Fibroblast of skin of abdomen (primary cell): ENCODE results near the gene GALNT13. TPM values are rescaled to one million over a fixed set of nuclear protein-coding genes. Genes with fewer than 3 reads are reported as not detected.

ENCODE experiments used
- DNase-seq: peaks from one replicate; pipeline ENCODE4 v3.0.0-alpha.2; 2013
- polyA plus RNA-seq, 2 experiments: library from polyadenylated mRNA; unstranded; fragments of 120-200 nt; gene quantifications; one replicate each; pipeline ENCODE4 v1.2.1, GENCODE V29; 2013; ENCODE audit not compliant: insufficient read length in 2 of 2

The GALNT13 gene
- 0.63 TPM for polyA plus RNA-seq (2013, experiment 1 of 2; ENCODE audit: insufficient read length)
- polyA plus RNA-seq (2013, experiment 2 of 2; ENCODE audit: insufficient read length) = 0.63 TPM

DNA sequence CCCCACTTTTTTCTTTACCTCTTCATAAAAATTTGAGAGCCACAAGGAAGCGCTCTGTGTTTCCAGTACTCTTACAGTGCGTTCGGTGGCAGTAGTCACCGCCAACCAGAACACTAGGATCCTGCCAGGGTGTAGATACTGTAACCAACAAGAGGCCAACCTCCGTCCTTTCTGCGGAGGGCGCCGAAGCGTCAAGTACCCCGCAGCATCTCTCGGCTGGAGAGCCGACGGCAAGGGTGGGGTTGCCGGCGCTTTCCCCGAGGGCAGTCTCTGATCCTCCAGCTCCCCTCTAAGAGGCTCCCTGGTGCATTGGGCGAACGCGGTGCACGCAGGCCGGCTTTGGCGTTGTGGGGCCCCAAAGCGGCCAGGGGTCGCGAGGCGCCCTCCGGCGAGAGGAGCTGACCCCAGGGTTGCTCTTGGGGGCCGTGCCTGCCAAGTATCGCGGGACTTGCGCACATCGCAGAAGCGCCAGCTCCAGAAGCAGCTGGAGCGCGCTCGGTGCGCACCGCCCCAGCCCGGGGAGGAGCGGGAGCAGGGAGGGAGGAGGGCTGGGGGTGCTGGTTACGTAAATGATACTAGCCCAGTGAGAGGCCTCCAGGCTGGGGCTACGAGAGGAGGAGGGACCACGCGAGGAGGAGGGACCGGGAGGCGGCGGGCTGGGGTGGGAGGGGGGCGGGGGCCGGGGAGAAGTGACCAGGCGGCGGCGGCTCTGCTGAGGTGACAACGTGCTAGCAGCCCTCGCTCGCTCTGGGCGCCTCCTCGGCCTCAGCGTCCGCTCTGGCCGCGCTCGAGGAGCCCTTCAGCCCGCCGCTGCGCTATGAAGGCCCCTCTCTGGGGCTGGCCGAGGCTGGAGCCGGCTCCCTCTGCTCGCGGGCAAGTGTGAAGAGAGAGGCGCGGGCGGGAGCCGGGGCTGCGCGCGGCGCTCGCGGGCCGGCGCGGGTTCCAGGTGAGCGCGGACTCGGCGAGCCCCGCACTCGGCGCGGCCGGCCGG lies at the start of gene GALNT13:
Gene GALNT13, plus strand, starts transcription at position 692 of the 991 bp plus-strand sequence.
- peak; percentile 53 for DNase-seq

DNA sequence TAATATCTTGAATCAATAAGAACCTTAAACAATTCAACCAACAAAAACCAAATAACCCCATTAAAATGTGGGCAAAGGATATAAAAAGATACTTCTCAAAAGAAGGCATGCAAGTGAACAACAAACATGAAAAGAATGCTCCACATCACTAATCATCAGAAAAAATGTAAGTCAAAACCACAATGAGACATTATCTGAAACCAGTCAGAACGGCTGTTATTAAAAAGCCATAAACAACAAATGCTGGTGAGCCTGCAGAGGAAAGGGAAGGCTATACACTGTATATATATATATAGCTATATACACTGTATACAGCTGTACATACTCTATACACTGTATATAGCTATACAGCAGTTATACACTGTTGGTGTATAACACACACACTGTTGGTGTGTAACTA lies 47.8 kb upstream of the GALNT13 start:
- no peak for DNase-seq

DNA sequence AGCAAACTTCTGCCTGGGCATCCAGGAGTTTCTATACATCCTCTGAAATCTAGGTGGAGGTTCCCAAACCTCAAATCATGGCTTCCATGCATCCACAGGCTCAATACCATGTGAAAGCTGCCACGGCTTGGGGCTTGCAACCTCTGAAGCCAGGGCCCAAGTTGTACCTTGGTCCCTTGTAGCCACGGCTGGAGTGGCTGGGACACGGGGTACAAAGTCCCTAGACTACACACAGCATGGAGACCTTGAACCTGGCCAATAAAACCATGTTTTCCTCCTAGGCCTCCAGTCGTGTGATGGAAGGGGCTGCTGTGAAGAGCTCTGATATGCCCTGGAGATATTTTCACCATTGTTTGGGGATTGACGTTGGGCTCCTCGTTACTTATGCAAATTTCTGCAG lies 43.4 kb upstream of the GALNT13 start:
- DNase-seq = no peak

DNA sequence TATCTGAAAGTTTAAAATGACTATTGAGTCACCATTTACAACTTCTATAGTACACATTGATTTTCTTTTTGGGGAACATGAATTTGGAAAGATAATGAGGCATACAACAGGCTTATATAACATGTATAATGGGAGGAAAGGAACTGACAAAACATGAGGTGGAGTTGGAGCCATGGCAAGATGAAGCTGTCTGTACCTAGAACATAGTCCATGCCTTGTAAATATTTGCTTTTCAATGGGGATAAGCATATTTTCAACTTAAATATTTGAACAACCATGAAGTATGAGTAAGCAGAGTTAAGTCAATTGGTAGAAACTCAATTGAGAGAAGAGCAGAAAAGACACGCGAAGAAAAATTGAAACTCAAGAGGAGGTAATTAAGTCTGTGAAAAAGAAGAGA lies 37.1 kb upstream of the GALNT13 start:
- DNase-seq = no peak

- no peak for DNase-seq
Observed at GRCh38 chr2:153858250-153858649, 13.5 kb upstream of the GALNT13 start.

DNA sequence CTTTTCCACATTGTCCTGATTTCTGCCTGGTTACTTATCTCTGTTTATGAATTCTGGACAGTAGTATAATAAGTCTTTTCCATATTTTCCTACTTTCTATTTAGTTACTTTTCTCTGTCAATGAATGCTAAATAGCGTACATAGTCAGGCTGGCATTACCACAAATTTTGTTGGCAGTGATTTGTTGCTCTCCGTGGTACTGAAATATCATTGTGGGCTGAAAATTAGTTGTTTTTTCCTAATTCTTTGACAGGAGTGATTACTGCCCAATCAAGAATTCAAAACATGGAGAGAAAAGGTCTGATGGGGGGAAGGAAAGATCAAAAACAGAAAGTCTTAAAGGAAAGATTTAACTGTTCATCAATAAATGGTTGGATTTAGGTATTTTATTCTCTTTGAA lies 7.7 kb upstream of the GALNT13 start:
- DNase-seq = no peak

DNA sequence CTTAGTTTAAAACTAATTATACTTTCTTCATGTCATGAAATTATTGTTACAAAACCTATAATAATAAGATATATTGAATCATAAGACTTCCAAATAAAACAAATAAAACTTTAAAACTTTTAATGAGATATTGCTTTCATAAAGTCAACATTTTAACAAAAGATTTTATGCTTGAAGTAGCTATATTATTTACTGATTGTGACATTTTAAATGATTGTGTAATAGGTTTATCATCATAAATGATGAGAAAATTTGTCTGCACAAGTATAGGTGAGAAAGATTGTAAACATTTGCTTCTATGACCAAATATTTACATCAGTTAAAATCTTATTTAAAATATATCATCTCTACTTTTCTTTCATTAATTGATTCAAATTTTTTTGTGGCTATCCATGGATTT lies 5.1 kb upstream of the GALNT13 start:
- no peak for DNase-seq

GRCh38 chr2:153870308-153870707 lies 1.4 kb upstream of the GALNT13 start:
- no peak for DNase-seq

DNA sequence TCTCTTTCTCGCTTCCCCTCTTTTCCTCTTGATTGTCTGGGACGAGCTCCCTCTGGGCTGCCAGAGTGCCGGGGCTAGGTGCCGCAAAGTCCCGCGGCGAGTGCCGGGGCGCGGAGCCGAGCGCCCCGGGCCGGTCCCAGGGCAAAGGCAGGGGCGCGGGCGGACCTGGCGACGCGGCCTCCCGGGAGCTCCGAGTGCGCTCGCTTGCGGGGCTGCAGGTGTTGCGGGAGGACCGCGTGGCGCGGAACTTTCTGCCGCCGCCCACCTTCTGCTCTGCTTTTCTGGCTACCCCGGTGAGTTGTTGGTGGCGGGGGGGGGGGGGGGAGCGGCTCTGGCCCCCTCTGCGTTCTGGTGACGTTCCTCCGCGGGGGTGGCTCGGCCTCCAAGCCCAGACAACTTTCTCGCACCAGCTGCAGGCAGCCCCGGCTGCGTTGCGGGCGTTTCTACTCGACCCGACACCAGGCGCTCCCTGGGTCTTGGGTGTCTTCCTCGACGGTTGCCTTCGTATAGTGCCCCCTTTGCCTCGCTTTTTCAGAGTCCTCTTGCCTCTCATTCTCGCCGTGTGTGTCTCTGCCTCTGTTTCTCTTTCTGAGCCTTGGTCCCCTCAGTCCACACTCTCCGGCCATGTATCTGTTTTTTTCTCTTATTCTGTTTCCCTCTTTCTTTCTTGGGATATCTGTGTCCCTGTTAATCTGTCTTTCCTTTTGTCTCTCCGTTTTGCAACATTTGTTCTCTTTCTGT lies 759 bp downstream of the GALNT13 start:
- DNase-seq = no peak

- no peak for DNase-seq
Observed at GRCh38 chr2:153873052-153874048, 1.6 kb downstream of the GALNT13 start.

GRCh38 chr2:153875801-153876466 lies 4.2 kb downstream of the GALNT13 start:
- DNase-seq = no peak

DNA sequence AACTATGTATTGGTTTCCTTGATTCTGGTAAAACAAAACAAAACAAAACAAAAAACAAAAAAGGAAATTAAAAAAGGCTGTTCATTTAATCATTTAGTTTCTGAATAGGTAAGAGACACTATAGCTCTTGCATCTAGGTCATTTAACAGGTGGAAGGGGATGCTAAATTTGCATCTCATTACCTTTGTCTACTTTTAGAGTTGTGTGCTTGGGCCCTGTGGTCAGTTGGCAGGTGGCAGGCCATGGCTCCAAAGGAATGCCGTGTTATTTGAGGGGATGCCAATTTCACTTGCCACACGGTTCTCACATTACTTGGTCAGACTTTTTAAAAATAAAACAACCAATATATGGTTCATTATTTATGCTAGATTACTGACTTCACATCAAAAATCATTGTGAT lies 9.2 kb downstream of the GALNT13 start:
- DNase-seq = no peak

DNA sequence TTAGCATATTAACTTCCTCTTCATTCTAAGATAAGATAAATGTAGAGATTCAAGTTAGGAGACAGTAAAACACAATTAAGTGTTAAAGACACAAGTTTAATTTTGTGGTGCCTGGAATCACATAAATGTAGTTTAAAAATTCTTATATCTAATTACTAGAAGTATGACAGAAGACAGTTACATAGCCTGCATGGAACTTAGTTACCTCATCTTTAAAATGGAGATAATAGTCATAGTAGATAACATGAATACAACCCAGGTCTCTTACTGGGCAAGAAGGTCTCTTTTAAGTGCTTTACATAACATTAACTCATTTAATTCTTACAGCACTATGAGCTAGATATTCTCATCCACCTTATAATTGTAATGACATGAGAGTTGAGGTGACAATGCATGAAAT lies 15.1 kb downstream of the GALNT13 start:
- DNase-seq = no peak

GRCh38 chr2:153890576-153890975 lies 18.9 kb downstream of the GALNT13 start:
- no peak for DNase-seq

DNA sequence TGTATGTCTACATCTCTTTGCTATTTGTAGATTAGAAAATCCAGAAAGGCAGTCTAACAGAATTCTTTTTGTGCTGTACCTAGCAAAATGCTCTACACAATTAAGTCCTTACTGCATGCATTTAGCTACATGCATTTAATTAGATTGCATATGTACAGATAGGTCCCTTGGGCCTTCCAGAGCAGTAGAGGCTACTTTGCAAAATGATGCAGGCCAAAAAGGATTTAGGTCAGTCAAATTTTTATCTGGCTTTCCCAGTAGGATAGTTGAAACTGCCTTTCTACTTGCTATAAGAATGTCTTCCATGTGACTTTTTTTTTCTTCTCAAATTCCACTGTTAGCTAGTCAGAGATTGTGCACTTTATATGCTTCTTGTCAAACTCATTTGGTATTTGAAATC lies 19.3 kb downstream of the GALNT13 start:
- DNase-seq = no peak

DNA sequence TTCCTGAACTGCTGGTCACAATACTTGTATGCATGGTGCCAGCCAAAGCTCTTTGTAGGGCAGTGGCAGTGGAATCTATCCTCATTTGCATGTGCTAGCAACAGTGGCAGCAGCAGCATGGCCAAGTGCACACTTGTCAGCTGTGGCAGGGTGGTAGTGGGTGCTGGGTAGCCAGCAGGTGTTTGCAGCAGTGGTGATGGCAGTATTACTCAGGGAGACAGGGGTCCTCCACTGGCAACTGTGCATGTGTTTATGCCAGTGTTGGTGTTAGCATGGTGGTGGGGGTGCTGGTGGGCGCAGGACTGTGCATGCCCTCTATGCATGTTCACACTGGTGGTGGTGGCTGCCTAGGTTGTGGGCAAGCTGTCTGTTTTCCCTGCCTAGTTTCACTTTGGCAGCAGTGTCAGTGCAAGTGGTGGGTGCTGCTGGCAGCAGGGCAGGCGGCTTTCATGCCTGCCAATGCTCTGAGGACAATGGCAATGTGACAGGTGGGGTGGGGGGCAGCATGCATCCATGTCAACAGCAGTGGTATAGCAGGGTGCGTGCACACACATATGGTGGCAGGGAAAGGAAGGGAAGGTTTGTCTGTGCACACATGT lies 41.2 kb downstream of the GALNT13 start:
- DNase-seq = no peak

DNA sequence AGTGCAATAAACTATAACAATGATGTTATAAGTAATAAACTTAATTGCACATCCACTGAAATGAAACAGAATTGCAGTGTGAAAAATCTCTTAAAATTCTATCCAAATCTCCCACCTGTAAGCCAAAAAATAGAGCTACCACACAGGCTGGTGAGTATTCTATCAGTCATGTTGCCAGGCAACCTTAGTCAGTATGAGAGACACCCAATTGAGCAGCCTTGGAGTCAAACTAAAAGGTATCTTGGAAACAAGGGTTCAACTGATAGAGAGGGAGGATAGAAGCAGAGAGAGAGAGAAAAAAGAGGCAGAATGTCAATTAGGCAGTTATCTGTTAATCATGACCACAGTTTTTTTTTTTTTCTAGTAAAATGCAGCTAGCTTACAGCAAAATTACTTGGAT lies 45.8 kb downstream of the GALNT13 start:
- DNase-seq = no peak

- DNase-seq = no peak
Observed at GRCh38 chr2:153935511-153935910, 63.8 kb downstream of the GALNT13 start.

DNA sequence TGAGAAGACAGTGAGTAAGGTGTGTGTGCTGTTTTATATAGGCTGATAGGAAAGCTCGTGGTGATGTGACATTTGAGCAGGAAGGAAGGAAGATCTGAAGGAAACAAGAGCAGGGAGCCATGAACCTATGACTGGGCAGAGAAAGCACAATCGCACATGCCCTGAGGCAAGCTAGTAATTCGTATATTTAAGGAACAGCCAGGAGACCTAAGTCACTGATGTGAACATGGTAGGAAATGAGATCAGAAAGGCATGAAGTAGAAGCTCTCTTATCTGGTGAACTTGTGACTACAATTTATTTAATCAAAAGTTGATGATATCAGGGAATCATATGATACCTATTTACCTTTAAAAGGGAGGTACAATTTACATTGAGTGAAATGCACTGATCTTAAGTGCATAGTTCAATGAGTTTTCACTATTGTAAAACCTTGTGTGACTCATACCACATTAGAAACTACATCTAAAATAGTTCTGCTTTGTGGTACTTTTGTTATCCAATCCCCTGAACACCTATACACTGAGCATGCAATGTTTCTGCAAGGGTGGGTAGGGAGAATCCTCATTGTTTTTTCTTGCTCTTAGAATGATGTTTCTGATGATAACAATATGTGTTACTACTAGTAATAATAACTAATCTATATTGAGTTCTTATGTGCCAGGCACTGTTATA lies 67.5 kb downstream of the GALNT13 start:
- no peak for DNase-seq

DNA sequence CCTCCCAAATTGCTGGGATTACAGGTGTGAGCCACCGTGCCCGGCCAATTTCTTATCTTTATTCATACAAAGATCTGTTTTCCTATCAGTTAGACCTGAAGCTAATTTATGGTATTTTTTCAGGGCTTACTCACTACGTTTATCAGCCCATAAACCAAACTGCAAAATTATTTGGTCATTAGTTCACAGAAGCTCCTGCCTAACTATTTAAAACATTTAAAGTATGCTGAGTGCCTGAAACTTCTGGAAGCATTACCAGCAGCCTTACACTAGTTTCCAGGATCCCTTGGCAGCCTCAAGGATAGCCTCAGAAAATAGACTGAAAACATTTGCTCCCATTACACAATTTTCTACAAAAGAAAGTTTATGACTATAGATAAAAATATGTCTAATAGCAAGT lies 68.8 kb downstream of the GALNT13 start:
- peak; percentile 46 for DNase-seq

DNA sequence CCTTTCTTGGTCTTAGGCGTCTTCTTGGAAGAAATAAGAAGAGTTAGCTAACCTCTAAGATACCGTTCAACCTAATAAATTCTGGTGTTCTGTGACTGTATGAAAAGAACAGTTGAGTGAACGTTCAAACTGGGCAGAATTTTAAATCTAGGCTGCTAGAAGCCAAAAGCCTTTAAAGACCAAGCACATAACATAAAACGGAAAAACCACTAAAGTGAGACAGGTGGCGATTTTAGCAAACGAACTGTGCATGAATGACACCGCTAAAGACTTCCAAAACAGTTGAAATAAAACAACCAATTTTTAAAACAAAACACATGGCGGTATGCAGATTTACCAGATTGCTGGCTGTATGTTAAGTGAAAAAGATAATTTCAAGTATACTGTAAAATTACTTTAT lies 73.1 kb downstream of the GALNT13 start:
- no peak for DNase-seq
